ENCODE data around the gene SPATA4.
A peak's percentile ranks its signal among the peaks of the same experiment; 100 is the strongest.
"Not testable (repeated sequence)": the region's sequence is repeated elsewhere in the genome, so short reads cannot be mapped to it uniquely, and the experiment has no call there.

Gene SPATA4
- 0 to 0.07 reads per million in 2 donors for total RNA-seq

GRCh38 chr4:176195184-176195978, at the start of gene SPATA4:
Gene SPATA4, minus strand, starts transcription at chr4:176195585. Its CDS starts 23 bp downstream, at chr4:176195562.
- peak; percentile 80 to 96 (median 88) for DNase-seq

DNA sequence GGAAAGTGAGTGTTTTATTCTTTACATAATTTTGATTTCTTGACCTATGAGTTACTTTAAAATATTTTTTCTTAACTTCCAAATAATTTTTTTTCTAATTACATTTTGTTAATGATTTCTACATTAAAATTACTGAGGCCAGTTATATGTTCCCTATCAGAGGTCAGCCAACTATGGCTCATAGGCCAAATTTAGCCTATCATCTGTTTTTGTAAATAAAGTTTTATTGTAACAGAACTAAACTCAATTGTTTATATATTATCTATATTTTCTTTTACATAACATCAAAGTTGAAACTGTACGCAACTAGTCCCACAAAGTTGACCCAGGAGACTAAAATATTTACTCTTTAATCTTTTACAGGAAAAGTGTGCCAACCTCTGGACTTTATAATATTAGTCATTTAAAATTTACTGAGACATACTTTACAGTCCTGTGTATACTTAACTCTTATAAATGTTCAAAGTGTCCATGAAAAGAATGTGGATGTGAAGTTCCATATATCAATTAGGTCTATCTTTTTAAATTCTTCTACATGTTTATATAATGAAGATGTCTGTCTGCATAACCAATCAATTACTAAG, 47.5 kb upstream of the SPATA4 start:
- no peak for DNase-seq

DNA sequence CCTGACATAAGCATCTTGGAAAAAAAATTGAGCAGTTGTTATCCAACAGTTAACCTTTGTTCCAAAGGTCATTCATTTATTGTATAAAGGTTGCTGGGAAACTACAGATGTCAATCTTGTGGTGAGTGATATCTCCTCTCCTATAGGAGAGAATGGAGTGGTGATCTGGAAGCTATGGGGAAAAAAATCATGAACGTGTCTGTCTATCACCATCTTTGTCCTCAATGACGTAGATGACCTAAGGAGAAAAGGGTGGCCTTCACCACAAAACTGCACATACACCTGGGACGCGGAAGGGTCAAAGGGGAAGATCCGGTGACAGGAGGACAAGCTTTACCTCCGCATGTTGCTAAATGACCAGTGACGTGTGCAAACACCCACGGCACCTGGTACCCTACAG, 46.3 kb upstream of the SPATA4 start:
- no peak for DNase-seq

DNA sequence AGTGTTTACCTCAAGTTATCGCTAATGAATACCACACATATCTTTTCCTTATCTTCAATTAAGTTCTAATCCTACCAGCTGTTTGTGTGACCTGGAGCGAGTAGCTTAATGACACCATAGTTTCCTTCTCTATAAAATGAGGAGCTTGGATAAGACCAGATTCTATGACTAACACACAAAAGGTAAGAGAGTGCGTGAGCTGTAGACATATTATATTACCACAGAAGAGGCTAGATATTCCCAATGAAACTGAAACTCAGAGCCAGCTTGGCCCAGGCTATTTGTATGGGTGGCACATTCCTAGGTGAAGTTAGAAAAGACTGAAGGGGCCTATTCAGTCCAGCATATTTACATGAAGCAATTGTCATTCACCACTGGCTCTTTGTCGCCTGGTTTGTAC, 43.4 kb upstream of the SPATA4 start:
- DNase-seq = no peak

GRCh38 chr4:176238157-176238610, 42.8 kb upstream of the SPATA4 start:
- no peak for DNase-seq

GRCh38 chr4:176236946-176237345, 41.6 kb upstream of the SPATA4 start:
- no peak for DNase-seq

DNA sequence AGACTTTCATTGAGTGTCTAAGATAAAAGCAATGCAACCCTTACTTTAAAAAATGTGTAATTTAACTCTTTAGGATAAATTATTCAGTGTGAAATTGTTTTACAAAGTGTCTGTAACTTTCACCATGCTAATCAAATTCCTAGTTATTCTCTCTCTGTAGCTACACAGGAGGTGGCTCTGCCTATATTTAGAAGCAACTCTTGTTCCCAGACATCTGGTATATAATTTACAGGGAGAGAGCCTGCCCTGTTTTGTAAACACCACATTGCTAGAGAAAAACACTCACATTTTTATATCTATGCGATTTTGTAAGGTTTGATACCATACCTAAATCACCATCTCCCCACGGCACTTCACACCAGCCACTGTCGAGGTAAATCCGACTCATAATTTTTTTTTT, 35.5 kb upstream of the SPATA4 start:
- DNase-seq = no peak

DNA sequence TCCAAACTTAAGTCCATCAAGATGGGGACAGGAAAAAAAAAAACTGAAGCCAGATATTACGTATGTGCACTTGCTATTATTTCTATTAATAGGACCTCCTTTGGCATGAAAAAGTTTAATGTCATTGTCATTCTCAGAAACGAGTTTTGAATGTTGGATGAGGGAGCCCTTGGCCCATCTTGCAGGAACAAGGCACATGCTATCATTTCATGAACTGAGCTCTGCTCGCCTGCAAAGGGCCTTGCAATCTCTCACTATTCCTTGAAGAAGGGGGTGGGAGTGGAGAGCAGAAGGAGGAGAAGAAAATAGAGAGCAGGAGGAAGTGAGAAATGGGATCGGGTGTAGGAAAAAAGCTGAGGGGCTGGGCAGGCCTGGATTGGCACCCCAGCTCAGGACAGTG, 34.3 kb upstream of the SPATA4 start:
- DNase-seq = no peak

GRCh38 chr4:176226736-176227135, 31.4 kb upstream of the SPATA4 start:
- DNase-seq = no peak

- no peak for DNase-seq
These were observed 28.2 kb upstream of the SPATA4 start for GRCh38 chr4:176223561-176223960.

DNA sequence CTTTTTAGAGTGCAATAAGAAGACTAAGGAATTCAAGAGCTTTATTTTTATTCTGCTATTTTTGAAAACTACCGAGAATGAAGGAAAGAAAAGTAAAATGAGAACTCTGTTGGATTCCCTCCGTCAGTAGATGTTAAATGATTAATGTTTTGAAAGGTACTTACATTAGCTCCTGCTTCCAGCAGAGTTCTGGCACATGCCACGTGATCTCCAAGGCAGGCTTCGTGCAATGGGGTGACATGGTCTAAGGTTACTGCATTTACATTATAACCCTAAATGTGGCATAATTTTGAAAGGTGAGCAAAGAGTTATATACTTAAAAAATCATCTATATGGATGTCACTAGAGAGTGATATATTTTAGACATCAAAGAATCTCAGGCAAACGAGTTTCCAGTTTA, 26.8 kb upstream of the SPATA4 start:
- DNase-seq = no peak

DNA sequence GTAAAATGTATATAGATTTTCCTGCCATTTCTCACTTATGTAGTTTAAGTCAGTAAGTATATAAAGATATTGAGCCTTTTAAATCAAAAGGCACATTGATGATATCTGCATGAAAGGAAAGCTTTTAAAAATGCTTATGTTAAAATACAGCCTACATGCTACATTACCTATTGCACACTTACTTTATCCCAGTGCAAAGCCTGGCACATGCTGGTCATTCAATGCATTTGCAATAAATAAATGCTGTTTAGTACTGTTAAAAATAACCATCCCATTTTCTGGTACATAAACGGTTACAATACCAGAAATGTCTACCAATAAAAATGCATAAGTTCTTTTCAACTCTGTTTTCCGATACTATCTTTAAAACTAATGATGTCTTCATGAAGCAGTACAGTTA, 22.1 kb upstream of the SPATA4 start:
- DNase-seq = no peak

DNA sequence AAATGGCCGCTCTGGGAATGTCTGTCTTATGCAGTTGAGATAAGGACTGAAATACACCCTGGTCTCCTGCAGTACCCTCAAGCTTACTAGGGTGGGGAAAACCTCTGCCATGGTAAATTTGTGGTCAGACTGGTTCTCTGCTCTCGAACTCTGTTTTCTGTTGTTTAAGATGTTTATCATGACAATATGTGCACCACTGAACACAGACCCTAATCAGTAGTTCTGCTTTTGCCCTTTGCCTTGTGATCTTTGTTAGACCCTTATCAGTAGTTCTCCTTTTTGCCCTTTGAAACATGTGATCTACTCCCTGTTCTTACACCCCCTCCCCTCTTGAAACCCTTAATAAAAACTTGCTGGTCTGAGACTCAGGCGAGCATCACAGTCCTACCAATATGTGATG, 17.0 kb upstream of the SPATA4 start:
- DNase-seq = not testable (repeated sequence)

GRCh38 chr4:176210579-176211296, 15.4 kb upstream of the SPATA4 start:
- DNase-seq = no peak

DNA sequence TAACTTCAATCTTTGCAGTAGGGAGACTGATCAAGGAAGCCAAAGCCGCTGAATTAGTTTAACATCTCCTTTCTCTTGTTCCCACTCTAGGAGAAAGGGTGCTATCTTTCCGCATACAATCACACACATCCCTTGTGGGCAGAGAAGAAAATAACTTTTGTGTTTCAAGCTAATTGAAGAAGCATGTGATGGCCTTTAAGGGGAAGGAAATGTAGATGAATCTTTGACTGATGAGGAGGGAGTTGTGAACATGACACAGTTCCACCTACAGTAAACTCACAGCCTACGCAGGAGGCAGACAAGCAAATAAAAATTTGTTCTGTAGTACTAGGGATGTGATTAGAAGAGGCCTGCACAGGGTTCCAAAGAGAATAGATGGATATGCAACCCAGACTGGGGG, 14.7 kb upstream of the SPATA4 start:
- no peak for DNase-seq

DNA sequence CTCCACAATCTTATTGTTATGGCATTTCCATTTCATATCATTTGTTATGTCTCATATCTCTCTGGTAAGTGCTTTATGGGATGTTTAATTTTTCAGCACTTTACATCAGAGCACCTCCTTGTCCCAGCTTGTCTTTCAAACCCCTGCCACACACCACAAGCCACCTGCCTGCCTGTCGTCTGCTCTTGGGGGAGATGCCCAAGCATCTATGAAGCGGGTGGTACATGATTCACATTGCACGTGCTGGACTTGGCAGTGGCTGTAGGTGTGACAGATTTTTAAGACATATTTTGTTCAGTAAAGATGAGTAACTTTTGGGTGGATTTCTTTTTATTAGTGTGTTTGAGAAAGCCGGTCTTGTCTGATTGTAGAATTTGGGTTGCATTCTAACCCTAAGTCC, 14.2 kb upstream of the SPATA4 start:
- DNase-seq = no peak

DNA sequence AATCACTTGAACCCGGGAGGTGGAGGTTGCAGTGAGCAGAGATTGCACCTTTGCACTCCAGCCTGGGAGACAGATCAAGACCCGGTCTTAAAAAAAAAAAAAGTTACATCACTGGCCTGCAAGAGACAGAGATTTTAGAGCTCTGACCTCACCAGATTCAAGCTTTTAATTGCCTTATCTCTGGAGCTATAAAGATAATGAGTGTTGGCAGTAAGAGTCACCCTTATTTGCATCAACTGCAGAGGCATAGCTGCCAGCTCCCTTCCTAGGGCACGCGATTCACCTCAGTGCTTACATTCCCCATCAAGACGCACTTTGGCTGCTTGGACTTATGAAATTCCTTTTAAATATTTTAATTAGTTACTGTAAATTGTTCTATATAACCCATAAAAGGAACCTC, 12.5 kb upstream of the SPATA4 start:
- DNase-seq = no peak

DNA sequence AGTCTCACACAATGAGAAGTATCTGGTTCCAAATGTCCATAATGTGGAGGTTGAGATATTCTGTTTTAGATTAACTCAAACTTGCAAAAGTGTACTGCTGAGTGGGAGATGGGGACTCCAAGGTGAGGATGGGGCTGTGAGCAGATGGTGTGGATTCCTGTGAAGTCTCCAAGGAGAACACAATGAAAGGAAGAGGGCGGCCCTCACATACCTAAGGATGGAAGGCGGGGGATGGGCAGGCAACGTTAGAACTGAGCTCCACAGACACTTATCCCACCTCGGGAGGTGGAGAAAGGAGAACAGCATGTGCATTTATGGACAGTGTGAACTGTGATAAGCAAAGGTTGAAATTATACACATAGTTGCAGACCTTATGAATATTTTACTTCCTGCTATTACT, 9.9 kb upstream of the SPATA4 start:
- DNase-seq = no peak

DNA sequence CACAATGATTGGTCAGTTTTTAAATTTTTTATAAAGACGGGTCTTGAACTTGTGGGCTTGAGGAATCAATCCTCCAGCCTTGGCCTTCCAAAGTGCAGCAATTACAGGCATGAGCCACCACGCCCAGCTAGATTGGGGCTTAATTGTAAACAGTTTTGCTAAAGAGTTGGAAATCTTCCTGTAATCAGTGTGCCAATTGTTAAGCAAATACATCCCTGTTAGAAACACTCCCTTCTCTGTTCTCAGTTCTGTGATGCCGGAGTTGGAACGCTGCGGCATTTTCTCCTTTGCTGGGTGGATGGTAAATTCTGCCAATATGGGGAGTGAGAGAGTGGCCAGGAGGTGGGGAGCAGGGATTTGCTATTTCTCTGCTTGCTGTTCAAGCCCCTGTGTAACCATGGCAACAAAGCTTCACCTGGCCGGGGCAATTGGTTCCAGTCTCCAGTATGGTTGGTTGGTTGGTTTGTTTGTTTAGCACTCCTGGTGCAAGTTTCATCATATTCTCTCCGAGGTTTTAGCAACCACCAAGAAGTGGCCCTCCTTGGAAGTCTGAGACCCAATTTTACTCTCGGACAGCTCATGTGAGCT, 3.0 kb upstream of the SPATA4 start:
- DNase-seq = no peak

- DNase-seq = peak in 2 of 5 experiments; percentile 10 to 13
These were observed 1.4 kb downstream of the SPATA4 start for GRCh38 chr4:176193938-176194337.

DNA sequence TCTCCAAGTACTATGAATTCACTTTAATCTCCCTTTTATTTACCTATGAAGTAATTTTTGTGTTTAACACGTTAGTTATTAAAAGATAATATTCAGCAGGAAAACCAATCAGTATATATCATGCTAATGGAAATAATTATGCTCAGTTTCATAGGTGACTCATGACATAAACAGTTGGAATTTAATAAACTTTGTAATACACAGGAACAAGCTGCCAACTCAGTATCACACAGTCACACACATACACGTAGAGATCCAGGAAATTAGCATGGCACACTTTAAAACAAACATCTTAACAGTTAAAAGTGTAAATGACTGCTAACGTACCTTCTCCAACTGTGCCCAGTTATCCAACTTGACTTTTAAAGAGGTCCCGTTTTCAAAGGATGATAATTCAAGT, 2.3 kb downstream of the SPATA4 start:
- DNase-seq = no peak

DNA sequence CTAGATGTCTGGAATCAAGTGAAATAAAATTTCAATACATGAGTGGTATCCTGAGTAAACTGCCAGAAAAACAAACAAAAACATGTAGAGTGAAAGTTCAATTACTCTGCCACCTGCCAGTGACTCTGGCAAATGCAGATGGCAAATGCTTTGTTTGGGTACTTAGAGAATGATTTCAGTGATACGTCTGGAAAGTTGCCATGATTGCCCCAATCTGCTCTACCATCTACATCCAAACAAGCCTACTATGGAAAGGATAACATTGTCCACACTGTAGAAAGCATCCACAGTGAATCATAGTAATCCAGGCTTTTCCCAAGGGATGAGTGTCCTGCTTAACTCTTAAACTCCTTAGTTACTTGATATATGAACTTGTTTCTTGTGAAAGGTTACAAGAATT, 3.4 kb downstream of the SPATA4 start:
- DNase-seq = no peak

All from T-helper 2 cell (primary cell).